Fibroblast of mammary gland (primary cell): ENCODE data around the gene BTN3A1.

Experiments used
- DNase-seq: peaks from one replicate; pipeline ENCODE4 v3.0.0-alpha.2; 2010; ENCODE audit warnings: low read depth
- H3K4me3 ChIP-seq: 2 replicates; pipeline ENCODE4 v1.5.1; 2011; ENCODE audit warnings: low read depth, mild to moderate bottlenecking, low read length, moderate library complexity; ENCODE audit not compliant: control insufficient read depth
- CTCF ChIP-seq: conservative IDR thresholded peaks from 2 replicates; pipeline ENCODE4 v1.5.1; 2011; ENCODE audit warnings: low read depth, low read length, inconsistent platforms; ENCODE audit not compliant: control insufficient read depth, insufficient read depth

The BTN3A1 gene

DNA sequence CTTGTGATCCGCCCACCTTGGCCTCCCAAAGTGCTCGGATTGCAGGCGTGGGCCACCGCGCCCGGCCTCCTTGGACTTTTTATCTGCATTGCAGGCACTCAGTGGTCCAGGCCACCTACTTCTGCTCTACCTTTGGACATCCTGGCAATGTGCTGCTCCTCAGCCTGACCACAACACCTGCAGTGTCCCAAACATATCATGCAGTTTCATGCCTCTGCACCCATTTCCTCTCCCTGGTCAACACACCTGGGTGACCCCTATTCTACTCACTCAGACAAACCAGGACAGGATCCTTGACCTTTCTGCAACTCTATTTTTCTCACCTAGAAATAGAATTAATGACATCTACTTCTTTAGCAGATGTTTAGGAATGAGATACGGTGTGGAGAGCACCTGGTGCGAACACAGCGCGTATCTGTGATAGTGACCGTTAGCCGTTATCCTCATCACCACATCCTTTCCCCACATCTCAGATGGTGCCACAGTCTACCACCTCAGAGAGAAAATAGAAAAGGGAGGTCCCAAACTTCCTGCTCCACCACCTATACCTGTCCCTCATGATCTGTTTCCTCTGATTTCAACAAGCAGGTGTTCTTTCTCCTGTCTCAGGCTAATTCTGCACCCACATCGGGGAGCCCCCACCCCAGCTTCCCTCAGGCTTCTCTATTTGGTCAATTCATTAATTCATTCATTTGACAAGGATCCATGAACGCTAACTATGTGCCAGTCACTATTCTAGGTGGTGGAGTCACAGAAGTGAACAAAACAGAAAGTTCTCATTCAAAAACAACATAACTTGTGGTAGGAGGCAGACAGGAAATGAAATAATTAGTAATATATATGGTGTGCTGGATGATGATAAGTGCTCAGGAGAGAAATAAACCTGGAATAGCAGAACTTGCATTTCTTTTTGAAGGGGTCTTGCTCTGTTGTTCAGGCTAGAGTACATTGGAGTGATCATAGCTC is 41.3 kb upstream of the BTN3A1 start:
- H3K4me3 ChIP-seq, result no peak overlapping the region
- no peak for TF ChIP-seq CTCF
- no peak for DNase-seq

DNA sequence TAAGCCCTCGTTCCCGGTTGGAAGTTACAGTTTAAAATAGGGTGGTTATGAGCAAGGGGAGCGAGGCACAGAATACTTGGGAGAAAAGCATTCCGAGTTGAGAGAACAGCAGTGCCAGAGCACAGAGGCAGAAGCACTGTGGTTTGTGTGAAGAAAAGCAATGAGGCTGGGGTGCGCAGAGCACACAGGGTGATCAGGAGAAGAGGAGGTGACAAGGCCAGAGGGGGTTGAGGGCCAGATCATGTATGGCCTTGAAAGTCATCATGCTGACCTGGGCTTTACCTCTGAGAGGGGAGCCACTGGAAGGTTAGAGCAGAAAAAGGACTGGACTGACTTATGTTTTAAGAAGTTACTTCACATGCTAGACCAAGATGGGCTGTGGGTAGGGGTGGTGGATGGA is 40.5 kb upstream of the BTN3A1 start:
- no peak for TF ChIP-seq CTCF
- DNase-seq, result no peak
- H3K4me3 ChIP-seq, result no peak overlapping the region

- no peak for DNase-seq
- no peak for TF ChIP-seq CTCF
- H3K4me3 ChIP-seq, result no peak overlapping the region
Measured at GRCh38 chr6:26362093-26362835, 39.8 kb upstream of the BTN3A1 start.

GRCh38 chr6:26362836-26363220 is 39.2 kb upstream of the BTN3A1 start:
- no peak for DNase-seq
- TF ChIP-seq CTCF, result no peak
- no peak overlapping the region for H3K4me3 ChIP-seq

DNA sequence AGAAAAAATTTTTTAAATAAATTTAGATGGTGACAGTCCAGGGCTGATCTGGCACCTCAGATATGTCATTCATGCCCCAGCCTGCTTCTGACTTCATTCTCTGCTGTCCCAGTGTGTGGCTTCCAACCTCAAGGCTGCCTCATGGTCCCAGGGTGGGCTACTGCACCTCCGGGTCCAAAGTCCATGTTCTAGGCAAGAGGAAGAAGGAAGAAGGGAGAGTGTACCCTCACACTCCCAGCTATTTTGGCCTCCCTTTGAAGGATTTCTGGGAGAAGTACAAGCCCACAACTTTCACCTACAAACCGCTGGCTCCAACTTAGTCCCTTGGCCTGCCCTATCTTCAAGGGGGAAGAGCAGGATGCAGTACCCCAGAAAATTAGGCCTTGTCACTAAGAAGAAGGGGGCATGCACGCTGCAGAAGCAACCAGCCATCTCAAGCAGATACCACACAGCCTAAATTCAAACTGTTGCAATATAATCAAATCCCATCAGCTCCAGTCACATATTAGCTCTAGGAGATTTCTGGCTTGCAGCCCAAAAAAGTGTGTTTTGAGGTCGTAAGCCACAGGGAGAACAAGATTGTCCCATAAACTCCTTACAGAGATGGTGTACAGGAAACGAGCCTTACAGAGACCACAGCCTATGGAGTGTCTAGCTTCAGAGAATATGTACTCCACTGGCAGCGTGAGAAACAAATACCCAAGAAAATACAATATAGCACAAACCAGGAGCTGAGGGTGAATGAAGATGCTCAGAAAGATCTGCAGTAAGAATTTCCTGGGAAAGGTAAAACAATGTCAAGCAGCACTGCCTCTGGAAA is 38.0 kb upstream of the BTN3A1 start:
- no peak for TF ChIP-seq CTCF
- DNase-seq, result peak; percentile 26
- peak overlapping the region; percentile 83 for H3K4me3 ChIP-seq

DNA sequence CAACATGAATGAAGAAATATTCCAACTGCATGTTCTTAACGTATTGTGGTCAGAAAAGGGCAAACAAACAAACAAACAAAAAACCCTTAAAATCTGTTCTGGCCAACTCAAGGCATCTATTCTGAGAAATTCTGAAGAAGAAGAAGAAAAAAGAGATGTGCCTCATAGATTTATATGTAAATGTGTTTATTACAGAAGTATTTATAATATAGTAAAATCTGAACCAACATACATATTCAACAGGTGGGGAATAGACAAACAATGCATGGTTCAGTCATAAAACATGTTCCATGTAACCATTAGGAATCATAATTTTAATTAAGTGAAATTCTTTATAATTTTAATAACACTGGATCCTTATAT is 36.5 kb upstream of the BTN3A1 start:
- DNase-seq, result no peak
- TF ChIP-seq CTCF, result no peak
- H3K4me3 ChIP-seq, result peak overlapping the region; percentile 83
